ENCODE data around the gene DRAM2.

The DRAM2 gene

DNA sequence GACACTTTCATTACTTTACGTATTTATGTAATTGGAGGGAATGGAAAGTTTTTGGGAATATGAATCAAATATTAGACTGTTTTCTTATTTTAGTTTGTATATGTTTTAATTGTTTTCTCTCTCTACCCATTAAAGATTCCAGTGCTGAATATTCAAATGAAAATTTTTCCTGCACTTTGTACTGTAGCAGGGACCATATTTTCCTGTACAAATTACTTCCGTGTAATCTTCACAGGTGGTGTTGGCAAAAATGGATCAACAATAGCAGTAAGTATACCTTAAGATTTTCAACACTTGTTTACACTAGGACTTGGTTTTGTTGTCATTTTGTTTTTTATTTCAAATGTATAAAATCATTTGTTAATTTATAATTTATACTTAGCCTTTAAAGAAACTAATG, 42.2 kb upstream of the DRAM2 start:
- Histone ChIP-seq H3K4me1 (ENCODE audit: control insufficient read depth, low read length) (0 out of 2 replicates have a peak, but pooled peaks cover 3% of the 10 kb centered on the region), H4K20me1 (ENCODE audit: control insufficient read depth, insufficient read depth, low read depth, low read length) (no peaks in the 10 kb centered on the region)
- TF ChIP-seq, protein P1, sequence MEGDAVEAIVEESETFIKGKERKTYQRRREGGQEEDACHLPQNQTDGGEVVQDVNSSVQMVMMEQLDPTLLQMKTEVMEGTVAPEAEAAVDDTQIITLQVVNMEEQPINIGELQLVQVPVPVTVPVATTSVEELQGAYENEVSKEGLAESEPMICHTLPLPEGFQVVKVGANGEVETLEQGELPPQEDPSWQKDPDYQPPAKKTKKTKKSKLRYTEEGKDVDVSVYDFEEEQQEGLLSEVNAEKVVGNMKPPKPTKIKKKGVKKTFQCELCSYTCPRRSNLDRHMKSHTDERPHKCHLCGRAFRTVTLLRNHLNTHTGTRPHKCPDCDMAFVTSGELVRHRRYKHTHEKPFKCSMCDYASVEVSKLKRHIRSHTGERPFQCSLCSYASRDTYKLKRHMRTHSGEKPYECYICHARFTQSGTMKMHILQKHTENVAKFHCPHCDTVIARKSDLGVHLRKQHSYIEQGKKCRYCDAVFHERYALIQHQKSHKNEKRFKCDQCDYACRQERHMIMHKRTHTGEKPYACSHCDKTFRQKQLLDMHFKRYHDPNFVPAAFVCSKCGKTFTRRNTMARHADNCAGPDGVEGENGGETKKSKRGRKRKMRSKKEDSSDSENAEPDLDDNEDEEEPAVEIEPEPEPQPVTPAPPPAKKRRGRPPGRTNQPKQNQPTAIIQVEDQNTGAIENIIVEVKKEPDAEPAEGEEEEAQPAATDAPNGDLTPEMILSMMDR (IDR thresholded peaks at IDR 0.05; ENCODE audit: low read depth, low read length, poor library complexity, severe bottlenecking) = no peak

DNA sequence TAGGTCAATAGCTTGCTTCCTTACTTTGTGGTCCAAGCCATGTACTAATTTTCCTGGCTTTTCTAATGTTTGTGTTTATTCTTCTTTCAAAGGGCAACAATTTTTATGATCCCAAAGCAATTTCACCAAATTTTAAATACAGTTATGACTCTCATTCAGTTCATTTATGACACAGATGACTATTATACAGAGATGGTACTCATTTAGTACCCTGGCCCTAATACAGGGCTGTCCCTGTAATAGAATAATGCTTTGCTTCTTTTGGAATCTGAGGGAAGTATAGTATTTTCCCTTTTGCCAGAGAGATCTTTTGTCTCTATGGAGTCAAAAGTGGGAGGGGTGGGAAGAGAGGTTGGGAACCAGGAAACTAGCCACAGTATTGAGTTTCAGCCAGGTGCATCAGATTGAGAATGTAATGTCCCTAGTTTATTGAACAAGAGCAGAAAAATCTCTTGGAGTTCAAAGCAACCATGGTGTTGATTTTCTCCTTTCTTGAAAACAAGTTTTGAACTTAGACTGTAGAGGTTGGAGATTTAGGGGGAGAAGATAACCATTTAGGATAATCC, 40.2 kb upstream of the DRAM2 start:
- no peak overlapping the region for H3K4me3 ChIP-seq (ENCODE audit: low read length)
- H3K27me3 ChIP-seq (ENCODE audit: control insufficient read depth, low read length) = no peaks in the 10 kb centered on the region
- no peak overlapping the region for H3K27ac ChIP-seq (ENCODE audit: low read depth, low read length)
- TF ChIP-seq, protein P1 (IDR thresholded peaks at IDR 0.05; ENCODE audit: low read depth, low read length, poor library complexity, severe bottlenecking) = no peak
- TF ChIP-seq EZH2phosphoT487 (IDR thresholded peaks at IDR 0.05; ENCODE audit: borderline replicate concordance, low read length) = no peak
- peaks cover 72% of the 10 kb centered on the region for H3K36me3 ChIP-seq (ENCODE audit: control insufficient read depth, low read length)
- peaks cover 15% of the 10 kb centered on the region for H3K4me1 ChIP-seq (ENCODE audit: control insufficient read depth, low read length)
- H3K9me3 ChIP-seq (ENCODE audit: control insufficient read depth, insufficient read depth, low read length) = no peaks in the 10 kb centered on the region
- H4K20me1 ChIP-seq (ENCODE audit: control insufficient read depth, insufficient read depth, low read depth, low read length) = no peaks in the 10 kb centered on the region
- H3K9me2 ChIP-seq (replicated peaks; ENCODE audit: control insufficient read depth, low read length) = no peaks in the 10 kb centered on the region
- H3K4me2 ChIP-seq (ENCODE audit: low read length) = no peak overlapping the region
- no peaks in the 10 kb centered on the region for H3K79me2 ChIP-seq (ENCODE audit: control insufficient read depth, low read length)
- H3F3A ChIP-seq (ENCODE audit: control insufficient read depth, insufficient read depth) = peaks cover 4% of the 10 kb centered on the region; the same call in 1 of the 2 replicates

More for the DNA sequence above, 42.2 kb upstream of the DRAM2 start:
- Histone ChIP-seq H3K9me3 (ENCODE audit: control insufficient read depth, insufficient read depth, low read length) (no peaks in the 10 kb centered on the region), H3K27ac (ENCODE audit: low read depth, low read length) (no peak overlapping the region), H3K9me2 (replicated peaks; ENCODE audit: control insufficient read depth, low read length) (no peaks in the 10 kb centered on the region), H3K4me3 (ENCODE audit: low read length) (no peak overlapping the region), H3K36me3 (ENCODE audit: control insufficient read depth, low read length) (peaks cover 72% of the 10 kb centered on the region), H3K4me2 (ENCODE audit: low read length) (no peak overlapping the region), H3F3A (ENCODE audit: control insufficient read depth, insufficient read depth) (peaks cover 4% of the 10 kb centered on the region; the same call in 1 of the 2 replicates), H3K79me2 (ENCODE audit: control insufficient read depth, low read length) (no peaks in the 10 kb centered on the region), H3K27me3 (ENCODE audit: control insufficient read depth, low read length) (no peaks in the 10 kb centered on the region)

DNA sequence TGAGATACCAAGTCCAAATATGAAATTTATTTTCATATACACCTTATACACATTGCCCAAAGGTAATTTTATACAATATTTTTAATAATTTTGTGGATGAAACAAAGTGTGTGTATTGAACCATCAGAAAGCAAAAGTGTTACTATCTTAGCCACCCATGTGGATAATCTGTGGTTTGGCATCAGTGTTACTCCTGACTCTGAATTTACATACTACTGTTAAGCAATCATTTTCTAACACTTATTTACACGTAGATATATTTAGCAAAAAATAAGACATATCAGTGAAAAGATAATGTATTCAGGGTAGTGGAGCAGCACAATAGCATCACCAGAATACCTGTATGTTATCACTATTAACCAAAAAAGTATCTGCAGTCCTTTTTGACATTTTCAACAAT, 36.8 kb upstream of the DRAM2 start:
- Histone ChIP-seq H3K79me2 (ENCODE audit: control insufficient read depth, low read length) (no peaks in the 10 kb centered on the region), H4K20me1 (ENCODE audit: control insufficient read depth, insufficient read depth, low read depth, low read length) (no peaks in the 10 kb centered on the region), H3K36me3 (ENCODE audit: control insufficient read depth, low read length) (peaks cover 77% of the 10 kb centered on the region), H3K27me3 (ENCODE audit: control insufficient read depth, low read length) (no peaks in the 10 kb centered on the region), H3K4me2 (ENCODE audit: low read length) (no peak overlapping the region), H3K4me3 (ENCODE audit: low read length) (no peak overlapping the region), H3K9me3 (ENCODE audit: control insufficient read depth, insufficient read depth, low read length) (no peaks in the 10 kb centered on the region), H3K9me2 (replicated peaks; ENCODE audit: control insufficient read depth, low read length) (no peaks in the 10 kb centered on the region), H3K4me1 (ENCODE audit: control insufficient read depth, low read length) (peaks cover 12% of the 10 kb centered on the region), H3K27ac (ENCODE audit: low read depth, low read length) (no peak overlapping the region), H3F3A (ENCODE audit: control insufficient read depth, insufficient read depth) (peaks cover 6% of the 10 kb centered on the region; the same call in 1 of the 2 replicates)
- TF ChIP-seq, protein P1 (IDR thresholded peaks at IDR 0.05; ENCODE audit: low read depth, low read length, poor library complexity, severe bottlenecking) = no peak
- no peak for TF ChIP-seq EZH2phosphoT487 (IDR thresholded peaks at IDR 0.05; ENCODE audit: borderline replicate concordance, low read length)
